GM19239 (cell line): ENCODE measurements around the gene CHMP3.
"Not testable (repeated sequence)": the region's sequence is repeated elsewhere in the genome, so short reads cannot be mapped to it uniquely, and the experiment has no call there.

Experiments used
- DNase-seq: peaks from one replicate; pipeline ENCODE4 v3.0.0; 2011; ENCODE audit warnings: low spot score; ENCODE audit not compliant: insufficient read length
- FAIRE-seq: peaks from 2 replicates; lab custom pipeline; 2011; peaks lifted over from hg19 to GRCh38; lab: Jason Lieb, UNC

CHMP3 gene

DNA sequence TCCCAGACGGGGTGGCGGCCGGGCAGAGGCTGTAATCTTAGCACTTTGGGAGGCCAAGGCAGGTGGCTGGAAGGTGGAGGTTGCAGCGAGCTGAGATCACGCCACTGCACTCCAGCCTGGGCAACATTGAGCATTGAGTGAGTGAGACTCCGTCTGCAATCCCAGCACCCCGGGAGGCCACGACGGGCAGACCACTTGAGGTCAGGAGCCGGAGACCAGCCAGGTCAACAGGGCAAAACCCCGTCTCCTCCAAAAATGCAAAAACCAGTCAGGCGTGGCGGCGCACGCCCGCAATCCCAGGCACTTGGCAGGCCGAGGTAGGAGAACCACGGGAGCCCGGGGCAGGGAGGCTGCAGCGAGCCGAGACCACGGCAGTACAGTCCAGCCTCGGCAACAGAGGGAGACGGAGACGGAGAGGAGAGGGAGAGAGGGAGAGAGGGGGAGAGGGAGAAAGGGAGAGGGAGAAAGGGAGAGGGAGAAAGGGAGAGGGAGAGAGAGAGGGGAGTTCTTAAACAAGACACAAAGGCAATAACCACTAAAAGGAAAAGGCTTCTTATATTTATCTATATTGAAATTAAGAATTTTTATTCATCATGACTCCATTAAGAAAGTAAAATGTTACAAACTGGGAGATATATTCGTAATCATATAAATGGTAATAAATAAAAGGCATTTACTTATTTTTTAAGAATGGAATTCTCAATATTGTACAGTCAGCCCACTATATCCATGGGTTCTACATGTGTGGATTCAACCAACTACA lies 13.1 kb downstream of the CHMP3 start:
- DNase-seq, FAIRE-seq: not testable (repeated sequence)

DNA sequence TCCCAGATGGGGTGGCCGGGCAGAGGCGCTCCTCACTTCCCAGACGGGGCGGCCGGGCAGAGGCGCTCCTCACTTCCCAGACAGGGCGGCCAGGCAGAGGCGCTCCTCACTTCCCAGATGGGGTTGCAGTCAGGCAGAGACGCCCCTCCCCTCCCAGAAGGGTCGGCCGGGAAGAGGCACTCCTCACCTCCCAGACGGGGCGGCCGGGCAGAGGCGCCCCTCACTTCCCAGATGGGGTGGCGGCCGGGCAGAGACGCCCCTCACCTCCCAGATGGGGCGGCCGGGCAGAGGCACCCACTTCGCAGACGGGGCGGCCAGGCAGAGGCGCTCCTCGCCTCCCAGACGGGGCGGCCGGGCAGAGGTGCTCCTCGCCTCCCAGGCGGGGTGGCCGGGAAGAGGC lies 13.8 kb downstream of the CHMP3 start:
- not testable (repeated sequence) for FAIRE-seq, DNase-seq

DNA sequence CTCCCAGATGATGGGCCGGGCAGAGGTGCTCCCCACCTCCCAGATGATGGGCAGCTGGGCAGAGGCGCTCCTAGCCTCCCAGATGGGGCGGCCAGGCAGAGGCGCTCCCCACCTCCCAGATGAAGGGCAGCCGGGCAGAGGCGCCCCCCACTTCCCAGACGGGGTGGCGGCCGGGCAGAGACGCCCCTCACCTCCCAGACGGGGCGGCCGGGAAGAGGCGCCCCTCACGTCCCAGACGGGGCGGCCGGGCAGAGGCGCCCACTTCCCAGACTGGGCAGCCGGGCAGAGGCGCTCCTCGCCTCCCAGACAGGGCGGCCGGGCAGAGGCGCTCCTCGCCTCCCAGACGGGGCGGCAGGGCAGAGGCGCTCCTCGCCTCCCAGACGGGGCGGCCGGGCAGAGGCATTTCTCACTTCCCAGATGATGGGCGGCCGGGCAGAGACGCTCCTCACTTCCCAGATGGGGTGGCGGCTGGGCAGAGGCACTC lies 14.3 kb downstream of the CHMP3 start:
- DNase-seq, FAIRE-seq: not testable (repeated sequence)

DNA sequence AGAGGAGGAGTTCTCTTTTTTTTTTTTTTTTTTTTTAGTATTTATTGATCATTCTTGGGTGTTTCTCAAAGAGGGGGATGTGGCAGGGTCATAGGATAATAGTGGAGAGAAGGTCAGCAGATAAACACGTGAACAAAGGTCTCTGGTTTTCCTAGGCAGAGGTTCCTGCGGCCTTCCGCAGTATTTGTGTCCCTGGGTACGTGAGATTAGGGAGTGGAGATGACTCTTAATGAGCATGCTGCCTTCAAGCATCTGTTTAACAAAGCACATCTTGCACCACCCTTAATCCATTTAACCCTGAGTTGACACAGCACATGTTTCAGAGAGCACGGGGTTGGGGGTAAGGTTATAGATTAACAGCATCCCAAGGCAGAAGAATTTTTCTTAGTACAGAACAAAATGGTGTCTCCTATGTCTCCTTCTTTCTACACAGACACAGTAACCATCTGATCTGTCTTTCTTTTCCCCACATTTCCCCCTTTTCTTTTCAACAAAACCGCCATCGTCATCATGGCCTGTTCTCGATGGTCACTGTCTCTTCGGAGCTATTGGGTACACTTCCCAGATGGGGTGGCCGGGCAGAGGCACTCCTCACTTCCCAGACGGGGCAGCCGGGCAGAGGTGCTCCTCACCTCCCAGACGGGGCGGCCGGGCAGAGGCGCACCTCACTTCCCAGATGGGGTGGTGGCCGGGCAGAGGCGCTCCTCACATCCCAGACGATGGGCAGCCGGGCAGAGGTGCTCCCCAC lies 14.9 kb downstream of the CHMP3 start:
- FAIRE-seq, DNase-seq: not testable (repeated sequence)

DNA sequence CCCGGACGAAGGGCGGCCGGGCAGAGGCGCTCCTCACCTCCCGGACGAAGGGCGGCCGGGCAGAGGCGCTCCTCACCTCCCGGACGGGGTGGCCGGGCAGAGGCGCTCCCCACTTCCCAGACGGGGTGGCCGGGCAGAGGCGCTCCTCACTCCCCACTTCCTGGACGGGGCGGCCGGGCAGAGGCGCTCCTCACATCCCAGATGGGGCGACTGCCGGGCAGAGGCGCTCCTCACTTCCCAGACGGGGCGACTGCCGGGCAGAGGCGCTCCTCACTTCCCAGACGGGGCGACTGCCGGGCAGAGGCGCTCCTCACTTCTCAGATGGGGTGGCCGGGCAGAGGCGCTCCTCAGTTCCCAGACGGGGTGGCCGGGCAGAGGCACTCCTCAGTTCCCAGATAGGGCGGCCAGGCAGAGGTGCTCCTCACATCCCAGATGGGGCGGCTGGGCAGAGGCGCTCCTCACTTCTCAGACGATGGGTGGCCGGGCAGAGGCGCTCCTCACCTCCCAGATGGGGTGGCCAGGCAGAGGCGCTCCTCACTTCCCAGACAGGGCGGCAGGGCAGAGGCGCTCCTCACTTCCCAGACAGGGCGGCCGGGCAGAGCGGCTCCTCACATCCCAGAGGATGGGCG lies 17.8 kb downstream of the CHMP3 start:
- DNase-seq, FAIRE-seq: not testable (repeated sequence)

DNA sequence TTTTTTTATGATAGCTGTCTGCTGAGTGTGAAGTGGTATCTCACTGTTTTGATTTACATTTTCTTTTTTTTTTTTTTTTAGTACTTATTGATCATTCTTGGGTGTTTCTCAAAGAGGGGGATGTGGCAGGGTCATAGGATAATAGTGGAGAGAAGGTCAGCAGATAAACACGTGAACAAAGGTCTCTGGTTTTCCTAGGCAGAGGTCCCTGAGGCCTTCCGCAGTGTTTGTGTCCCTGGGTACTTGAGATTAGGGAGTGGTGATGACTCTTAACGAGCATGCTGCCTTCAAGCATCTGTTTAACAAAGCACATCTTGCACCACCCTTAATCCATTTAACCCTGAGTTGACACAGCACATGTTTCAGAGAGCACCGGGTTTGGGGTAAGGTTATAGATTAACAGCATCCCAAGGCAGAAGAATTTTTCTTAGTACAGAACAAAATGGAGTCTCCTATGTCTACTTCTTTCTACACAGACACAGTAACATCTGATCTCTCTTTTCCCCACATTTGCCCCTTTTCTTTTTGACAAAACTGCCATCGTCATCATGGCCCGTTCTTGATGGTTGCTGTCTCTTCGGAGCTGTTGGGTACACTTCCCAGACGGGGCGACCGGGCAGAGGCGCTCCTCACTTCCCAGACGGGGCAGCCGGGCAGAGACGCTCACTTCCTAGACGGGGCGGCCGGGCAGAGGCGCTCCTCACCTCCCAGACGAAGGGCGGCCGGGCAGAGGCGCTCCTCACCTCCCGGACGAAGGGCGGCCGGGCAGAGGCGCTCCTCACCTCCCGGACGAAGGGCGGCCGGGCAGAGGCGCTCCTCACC lies 18.8 kb downstream of the CHMP3 start:
- not testable (repeated sequence) for DNase-seq, FAIRE-seq

DNA sequence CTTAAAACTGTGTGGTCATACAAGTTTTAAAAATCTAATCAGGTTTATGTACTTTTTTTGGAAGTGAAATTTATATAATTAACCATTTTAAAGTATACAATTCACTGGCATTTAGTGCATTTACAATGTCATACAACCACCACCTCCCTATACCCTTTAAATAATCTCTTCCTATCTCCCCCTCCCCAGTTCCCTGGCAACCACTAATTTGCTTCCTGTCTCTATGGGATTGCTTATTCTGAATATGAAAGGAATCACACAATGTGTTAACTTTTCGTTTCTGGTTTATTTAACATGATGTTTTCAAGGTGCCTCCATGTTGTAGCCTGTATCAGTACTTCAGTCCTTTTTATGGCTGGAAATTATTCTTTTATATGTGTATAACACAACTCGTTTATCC lies 19.4 kb downstream of the CHMP3 start:
- FAIRE-seq: no peak
- DNase-seq: no peak

DNA sequence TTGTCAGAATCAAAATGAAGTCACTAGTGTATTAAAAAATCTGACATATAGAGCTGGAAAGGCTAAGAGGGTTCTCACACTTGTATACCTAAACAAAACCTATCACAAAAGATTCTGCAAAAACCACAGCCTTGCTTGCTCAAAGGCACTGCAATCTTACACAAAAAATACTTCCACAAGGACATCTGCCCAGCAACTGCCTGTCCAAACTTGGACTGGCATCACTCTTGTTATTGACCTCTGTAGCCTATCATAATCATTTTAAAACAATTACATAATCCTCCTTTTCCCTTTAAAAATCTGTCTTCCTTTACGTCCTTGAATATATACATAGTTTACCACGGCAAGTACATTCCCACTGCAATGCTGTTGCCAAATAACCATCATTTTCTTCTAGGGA lies 19.9 kb downstream of the CHMP3 start:
- FAIRE-seq (no peak), DNase-seq (no peak)

DNA sequence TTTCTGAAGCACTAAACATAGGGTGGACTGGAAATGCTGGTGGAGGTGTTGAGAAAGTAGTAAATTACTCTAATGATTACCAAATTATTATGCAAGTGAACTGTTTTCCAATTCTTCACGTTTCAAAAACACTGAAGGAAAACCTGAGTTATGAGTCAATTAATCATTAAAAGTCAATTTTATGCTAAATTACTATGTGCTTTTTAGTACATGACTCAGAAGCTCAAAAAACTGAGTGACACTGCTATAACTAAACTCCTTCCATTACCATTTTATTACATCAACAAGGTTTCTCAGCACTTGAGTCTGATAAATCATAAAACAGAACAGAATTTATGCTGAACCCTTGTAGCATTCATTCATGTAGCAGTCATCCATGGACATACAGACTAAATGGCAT lies 20.4 kb downstream of the CHMP3 start:
- FAIRE-seq (no peak), DNase-seq (no peak)

DNA sequence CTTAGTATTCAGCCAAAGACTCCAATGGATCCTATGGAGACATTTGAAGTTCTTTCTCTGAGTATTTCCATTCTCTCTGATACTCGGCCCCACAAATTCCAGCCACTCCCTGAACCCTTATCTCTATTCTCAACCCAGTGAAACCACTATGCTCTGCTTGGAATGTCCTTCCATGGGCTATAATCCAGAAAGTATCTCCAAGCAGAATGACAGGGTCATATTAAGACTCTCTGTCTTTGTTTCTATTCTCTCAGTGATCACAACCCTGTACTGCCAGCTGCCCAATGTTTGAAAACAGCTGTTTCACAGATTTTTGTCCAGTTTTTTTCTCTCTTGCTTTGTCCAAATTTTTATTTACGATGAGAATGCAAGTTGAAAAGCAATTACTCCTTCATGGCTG lies 21.9 kb downstream of the CHMP3 start:
- DNase-seq (no peak), FAIRE-seq (no peak)

DNA sequence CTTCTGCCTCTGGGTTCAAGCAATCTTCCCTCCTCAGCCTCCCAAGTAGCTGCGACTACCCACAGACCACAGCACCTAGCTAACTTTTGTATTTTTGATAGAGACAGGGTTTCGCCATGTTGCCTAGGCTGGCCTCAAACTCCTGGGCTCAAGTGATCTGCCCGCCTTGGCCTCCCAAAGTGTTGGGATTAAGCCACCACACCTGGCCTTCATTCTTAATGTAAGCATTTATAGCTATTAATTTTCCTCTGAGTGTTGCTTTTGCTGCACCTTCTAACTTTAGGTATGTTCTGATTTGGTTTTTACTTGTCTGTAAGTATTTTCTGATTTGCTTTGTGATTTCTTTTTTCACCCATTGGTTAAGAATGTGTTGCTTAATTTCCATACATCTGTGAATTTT lies 29.7 kb downstream of the CHMP3 start:
- FAIRE-seq: no peak
- DNase-seq: no peak

DNA sequence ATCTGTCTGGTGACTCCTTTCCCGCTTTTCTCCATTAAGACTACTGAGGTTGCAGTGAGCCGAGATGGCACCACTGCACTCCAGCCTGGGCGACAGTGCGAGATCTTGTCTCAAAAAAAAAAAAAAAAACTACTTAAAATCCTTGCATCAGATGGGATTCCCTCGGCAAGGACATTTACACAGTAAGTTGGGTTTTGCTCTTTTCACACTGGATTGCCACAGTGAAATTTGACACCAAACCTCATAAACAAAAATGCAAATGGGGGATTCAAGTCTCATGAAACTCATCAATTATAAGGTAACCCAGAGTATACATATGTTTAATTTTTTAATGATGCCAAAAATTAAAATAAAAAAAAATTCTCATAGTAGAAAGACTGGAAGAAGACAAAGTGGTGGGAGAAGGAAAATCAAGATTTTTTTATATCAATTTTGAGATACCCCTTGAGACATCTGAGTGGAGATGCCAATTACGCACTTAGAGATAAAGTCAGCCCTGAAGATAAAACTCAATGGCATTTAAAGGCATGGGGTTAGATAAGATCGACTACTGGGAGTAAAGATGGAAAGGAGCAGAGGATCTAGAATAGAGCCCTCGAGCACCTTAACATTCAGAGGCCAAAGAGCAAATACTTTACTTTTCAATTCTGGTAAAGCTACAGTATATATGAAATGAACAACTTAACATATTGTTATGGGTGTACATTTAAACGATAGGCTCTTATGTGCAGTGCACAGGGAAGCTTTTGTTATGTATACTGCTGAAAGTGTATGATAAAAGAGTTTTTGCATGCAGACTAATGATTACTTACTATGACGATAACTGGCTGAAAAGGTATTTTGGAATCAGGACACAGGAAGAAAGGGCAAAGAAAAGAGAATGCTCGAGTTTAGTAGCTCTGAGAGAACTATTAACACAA lies 37.6 kb downstream of the CHMP3 start:
- DNase-seq (no peak), FAIRE-seq (no peak)

DNA sequence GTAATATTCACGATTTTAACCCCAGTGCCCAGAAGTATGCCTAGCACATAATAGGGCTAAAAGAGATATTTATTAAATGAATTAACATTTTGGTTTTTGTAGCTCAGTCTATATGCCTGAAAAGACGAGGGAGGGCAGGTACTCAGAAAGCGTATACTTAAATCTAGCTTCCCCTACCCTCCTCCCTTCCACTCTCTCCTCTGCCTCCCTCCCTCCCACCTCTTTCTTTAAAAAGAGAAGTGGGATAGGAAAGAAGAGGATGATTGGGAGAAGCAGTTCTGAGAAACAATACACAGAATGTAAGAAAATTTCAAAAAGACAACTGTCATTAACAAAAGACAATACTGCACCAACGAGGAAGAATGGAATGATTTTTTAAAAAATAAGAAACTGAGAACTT lies 39.8 kb downstream of the CHMP3 start:
- FAIRE-seq: no peak

DNA sequence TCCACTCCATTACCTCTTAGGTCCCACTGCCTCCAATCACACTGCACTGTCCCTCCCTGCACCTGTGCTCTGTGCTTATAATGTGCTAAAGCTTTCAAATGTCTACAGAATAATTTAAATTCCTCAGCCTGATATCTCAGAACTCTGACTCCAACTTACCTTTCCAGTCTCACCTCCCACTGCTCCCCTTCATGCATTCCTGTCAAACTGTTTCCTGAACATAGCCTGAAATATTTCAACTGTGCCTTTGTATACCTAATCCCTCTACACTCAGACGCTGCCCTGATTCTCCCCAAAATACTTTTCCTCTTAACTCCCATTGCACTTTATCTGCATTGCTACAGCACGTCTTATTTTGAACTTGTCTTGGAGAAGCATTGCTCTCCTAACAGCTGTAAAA lies 40.5 kb downstream of the CHMP3 start:
- FAIRE-seq: no peak
- DNase-seq: no peak

More for the DNA sequence above, 39.8 kb downstream of the CHMP3 start:
- no peak for DNase-seq

DNA sequence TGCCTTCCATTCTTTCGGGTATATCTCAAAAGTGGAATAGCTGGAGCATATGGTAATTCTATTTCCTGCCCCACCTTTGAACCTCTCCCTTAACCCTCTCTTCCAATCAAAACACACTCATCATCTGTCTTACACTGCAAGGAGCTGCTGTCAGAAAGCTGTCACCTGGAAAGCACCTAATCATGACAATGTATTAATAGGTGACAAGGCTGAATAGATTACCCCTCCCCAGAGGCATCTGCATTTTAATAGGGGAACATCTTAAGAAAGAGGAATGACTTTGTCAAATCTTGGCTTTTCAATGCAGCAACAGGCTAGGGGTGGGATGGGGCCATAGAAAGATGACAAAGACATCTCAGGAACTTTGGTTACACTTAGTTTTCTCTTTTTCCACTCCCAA lies 41.3 kb downstream of the CHMP3 start:
- FAIRE-seq: no peak
- DNase-seq: no peak

DNA sequence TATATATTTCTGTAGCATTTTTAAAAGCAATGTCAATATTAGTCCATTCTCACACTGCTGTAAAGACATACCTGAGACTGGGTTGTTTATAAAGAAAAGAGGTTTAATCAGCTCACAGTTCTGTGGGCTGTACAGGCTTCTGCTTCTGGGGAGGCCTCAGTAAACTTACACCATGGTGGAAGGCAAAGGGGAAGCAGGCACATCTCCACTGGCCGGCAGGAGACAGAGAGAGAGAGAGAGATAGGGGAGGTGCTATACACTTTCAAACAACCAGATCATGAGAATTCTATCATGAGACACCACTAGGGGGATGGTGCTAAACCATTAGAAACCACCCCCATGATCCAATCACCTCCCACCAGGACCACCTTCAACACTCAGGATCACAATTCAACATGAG lies 43.1 kb downstream of the CHMP3 start:
- no peak for FAIRE-seq
- DNase-seq: no peak

DNA sequence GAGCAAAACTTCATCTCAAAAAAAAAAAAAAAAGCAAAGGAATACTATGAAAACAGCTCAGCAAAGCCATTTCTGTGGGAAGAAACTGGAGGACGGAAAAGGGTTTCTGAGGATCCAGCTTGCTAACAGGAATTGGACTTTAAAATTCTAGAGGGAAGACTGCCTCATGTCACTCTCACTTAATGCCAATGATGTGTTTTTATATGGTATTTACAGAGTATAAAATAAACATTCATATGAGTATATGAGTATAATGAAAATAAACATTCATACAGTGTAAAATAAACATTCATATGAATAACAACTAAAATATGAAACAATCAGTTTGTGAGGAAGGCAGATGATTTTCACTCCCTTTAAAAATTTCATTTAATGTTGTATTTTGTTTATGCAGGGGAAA lies 43.9 kb downstream of the CHMP3 start:
- DNase-seq: no peak
- no peak for FAIRE-seq

DNA sequence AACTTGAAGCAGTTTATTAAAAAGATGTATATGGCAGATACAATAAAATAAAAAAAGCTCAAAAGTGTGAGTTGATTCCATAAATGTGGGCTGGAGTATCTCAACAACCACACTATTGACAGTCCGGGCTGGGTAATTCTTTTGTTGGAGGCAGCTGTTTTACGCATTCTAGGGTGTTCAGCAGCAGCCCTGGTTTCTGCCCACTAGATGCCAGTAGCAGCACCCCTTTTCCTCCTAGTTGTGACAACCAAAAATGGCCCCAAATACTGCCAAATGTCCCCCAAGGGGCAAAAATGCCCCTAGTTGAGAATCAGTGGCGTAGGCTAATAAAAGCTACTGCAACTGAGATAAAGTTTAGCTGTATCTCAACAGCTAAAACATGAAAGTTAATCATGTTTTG lies 44.8 kb downstream of the CHMP3 start:
- FAIRE-seq: no peak
- DNase-seq: no peak
